ENCODE data around the gene DVL1.

Gene DVL1

DNA sequence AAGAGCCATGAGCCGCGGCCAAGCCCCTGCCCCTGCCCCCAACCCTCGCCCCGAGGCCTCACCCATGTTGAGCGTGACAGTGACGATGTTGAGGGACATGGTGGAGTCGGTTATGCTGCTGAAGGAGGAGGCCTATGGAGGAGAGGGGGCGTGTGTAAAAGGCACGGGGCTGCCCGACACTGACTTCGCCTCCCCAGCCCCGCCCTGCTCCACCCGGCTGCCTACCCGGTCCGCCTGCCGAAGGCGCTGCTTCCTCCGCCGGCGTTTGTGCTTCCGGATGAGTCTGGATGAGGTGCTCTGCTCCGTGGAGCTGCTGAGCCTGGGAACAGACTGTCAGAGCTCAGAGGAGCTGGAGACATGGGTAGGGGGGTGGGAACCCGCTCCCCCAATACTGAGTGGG is 9.0 kb downstream of the DVL1 start:
- DNase-seq, result no peak

DNA sequence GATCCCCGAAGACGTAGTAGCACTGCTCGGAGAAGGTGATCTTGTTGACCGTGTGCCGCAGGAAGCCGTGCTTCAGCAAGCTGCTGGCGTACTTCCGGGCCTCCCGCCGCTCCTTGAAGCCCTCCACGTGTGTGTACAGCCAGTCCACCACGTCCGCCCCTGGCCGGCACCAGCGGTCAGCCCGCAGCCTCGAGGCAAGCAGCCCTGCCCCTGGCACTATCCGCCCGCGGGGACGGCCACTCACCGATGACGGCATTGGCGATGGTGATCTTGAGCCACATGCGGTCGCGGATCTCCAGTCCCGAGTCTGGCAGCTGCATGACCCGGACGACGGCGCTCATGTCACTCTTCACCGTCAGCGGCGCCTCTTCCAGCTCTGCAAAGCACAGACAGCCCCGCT is 10.9 kb downstream of the DVL1 start:
- DNase-seq, result no peak

DNA sequence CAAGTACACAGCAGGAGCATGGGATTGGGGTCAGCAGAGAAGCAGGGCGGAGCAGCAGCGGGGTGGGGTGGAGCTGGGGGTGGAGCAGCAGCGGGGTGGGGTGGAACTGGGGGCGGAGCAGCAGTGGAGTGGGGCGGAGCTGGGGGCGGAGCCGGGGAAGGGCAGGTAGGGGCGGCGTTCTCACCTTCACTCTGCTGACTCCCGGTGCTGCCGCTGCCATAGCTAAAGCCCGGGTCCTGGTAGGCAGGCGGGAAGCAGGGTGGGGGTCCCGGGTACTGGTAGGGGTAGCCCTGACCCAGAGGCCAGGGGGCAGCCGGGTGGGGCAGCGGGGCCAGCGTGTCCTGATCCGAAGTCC is 11.4 kb downstream of the DVL1 start:
- DNase-seq, result no peak

DNA sequence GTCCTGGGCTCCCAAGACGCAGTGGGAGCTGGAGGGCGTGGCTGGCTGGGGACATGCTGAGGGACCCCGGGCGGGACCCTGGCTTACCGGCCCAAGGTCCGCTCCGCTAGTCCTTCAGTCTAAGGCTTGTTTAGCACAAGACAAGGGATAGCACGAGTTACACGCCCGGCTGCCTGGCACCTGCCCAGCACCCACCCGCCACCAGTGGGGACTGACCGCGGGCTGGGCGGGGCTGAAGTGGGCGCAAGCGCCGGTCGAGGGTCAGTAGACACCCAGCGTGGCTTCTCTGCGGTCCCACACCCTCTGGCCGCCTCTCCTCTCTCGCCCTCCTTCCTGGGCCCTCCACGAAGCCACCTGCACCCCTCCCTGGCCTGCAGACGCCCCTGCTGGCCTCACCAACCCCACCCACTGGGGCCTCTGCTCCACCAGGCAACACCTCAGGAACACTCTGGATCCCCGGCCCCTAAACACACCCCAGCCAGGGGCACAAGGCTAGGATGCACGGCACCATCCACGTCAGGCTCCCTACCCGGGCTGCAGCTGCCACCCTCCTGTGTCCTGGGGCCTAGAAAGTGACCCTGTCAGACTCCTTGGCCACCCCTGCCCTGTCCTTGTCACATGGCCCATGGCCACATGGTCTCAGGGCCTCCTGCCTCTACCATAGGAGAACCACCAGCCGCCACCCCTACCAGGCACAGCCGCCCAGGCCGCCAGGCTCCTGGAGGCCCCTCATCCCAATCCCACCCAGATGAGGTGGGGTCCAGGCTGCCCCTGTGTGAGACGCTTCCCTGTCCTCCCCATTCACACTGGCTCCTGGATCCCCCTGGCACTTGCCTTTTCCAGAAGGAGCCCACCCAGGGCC is 12.1 kb downstream of the DVL1 start:
- no peak for DNase-seq

DNA sequence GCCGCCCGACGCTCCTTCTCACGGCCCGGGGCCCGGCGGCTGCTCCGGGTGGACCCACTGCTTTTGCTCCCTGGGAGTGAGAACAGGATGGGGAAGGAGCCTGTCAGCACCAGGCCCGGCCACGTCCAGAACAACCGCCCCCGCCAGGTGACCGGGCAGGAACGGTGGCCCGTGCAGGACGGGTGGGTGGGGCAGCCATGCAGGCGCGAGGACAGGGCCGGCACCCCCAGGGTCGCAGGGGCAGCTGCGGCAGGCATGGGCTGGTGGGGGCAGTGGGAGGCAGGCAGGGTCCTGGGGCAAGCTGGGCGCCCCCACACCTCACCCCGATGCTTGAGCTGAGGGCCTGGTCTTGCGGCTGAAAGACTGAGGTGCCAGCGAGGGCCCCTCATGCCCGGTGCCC is 12.8 kb downstream of the DVL1 start:
- DNase-seq, result no peak

DNA sequence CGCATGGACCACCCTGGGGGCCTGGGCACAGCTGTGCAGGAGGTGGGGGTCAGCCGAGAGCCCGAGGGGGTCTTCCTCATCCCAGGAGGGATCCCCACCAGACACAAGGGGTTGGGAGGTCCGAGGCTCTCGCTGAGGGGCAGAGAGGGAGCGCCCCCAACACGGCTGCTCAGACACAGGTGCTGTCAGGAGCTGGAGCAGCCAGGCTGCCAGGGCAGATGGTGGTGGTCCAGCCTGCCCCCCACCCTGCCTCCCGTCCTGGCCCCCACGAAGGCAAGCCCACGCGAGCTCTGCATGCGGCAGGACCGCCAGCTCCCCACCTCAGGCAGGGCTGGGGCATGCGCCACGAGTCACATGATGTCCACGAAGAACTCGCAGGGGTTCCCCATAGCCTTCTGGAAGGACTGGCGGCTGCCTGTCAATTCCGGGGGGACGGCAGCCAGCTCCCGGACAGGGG is 13.4 kb downstream of the DVL1 start:
- DNase-seq, result no peak

DNA sequence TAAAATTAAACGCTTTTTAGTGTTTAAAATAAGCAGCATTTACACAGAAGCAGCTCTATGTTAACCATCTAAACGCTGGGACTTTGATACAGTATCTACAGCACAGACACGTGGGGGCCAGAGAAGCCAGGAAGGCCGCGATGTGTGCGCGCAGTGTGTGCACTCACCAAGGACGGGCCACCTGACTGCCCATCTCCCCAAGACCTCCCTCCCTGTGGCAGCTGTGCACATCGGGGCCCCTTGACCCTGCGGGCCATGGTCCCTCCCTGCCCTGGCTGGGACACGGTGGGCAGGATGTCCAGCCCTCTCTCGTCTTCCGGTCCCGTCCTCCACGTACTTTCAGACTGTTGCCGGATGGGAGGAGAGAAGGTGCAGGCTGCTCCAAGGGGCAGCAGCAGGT is 13.9 kb downstream of the DVL1 start:
- DNase-seq, result no peak

DNA sequence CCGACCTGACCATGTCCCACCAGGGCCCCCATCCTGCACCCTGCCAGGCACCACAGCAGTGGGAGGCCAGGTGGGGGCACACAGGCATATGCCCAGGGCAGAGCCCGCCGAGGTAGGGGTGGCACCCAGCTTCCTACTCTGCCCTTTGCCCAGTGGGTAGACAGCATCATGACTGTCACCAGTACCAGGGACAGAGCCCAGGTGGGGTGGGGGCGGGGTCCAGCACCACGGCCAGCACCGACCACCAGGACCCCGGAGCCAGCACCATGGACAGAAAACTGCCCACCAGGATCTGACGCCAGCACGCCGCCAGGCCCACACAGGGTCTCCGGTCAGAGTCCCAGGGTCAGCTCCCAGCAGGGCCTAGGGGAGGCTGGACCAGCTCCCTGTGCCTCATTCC is 14.4 kb downstream of the DVL1 start:
- no peak for DNase-seq

DNA sequence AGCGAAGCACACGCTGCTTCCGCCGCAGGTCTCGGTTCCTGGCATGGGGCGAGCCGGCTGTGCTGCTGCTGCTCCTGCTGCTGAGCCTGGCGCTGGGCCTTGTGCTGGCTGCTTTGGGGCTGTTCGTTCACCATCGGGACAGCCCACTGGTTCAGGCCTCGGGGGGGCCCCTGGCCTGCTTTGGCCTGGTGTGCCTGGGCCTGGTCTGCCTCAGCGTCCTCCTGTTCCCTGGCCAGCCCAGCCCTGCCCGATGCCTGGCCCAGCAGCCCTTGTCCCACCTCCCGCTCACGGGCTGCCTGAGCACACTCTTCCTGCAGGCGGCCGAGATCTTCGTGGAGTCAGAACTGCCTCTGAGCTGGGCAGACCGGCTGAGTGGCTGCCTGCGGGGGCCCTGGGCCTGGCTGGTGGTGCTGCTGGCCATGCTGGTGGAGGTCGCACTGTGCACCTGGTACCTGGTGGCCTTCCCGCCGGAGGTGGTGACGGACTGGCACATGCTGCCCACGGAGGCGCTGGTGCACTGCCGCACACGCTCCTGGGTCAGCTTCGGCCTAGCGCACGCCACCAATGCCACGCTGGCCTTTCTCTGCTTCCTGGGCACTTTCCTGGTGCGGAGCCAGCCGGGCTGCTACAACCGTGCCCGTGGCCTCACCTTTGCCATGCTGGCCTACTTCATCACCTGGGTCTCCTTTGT is 15.5 kb downstream of the DVL1 start:
- DNase-seq, result no peak

DNA sequence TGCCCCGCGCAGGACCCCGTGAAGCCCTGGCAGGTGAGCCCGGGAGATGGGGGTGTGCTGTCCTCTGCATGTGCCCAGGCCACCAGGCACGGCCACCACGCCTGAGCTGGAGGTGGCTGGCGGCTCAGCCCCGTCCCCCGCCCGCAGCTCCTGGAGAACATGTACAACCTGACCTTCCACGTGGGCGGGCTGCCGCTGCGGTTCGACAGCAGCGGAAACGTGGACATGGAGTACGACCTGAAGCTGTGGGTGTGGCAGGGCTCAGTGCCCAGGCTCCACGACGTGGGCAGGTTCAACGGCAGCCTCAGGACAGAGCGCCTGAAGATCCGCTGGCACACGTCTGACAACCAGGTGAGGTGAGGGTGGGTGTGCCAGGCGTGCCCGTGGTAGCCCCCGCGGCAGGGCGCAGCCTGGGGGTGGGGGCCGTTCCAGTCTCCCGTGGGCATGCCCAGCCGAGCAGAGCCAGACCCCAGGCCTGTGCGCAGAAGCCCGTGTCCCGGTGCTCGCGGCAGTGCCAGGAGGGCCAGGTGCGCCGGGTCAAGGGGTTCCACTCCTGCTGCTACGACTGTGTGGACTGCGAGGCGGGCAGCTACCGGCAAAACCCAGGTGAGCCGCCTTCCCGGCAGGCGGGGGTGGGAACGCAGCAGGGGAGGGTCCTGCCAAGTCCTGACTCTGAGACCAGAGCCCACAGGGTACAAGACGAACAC is 16.3 kb downstream of the DVL1 start:
- DNase-seq, result no peak

DNA sequence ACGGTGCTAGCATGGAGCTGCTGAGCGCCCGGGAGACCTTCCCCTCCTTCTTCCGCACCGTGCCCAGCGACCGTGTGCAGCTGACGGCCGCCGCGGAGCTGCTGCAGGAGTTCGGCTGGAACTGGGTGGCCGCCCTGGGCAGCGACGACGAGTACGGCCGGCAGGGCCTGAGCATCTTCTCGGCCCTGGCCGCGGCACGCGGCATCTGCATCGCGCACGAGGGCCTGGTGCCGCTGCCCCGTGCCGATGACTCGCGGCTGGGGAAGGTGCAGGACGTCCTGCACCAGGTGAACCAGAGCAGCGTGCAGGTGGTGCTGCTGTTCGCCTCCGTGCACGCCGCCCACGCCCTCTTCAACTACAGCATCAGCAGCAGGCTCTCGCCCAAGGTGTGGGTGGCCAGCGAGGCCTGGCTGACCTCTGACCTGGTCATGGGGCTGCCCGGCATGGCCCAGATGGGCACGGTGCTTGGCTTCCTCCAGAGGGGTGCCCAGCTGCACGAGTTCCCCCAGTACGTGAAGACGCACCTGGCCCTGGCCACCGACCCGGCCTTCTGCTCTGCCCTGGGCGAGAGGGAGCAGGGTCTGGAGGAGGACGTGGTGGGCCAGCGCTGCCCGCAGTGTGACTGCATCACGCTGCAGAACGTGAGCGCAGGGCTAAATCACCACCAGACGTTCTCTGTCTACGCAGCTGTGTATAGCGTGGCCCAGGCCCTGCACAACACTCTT is 17.0 kb downstream of the DVL1 start:
- no peak for DNase-seq

DNA sequence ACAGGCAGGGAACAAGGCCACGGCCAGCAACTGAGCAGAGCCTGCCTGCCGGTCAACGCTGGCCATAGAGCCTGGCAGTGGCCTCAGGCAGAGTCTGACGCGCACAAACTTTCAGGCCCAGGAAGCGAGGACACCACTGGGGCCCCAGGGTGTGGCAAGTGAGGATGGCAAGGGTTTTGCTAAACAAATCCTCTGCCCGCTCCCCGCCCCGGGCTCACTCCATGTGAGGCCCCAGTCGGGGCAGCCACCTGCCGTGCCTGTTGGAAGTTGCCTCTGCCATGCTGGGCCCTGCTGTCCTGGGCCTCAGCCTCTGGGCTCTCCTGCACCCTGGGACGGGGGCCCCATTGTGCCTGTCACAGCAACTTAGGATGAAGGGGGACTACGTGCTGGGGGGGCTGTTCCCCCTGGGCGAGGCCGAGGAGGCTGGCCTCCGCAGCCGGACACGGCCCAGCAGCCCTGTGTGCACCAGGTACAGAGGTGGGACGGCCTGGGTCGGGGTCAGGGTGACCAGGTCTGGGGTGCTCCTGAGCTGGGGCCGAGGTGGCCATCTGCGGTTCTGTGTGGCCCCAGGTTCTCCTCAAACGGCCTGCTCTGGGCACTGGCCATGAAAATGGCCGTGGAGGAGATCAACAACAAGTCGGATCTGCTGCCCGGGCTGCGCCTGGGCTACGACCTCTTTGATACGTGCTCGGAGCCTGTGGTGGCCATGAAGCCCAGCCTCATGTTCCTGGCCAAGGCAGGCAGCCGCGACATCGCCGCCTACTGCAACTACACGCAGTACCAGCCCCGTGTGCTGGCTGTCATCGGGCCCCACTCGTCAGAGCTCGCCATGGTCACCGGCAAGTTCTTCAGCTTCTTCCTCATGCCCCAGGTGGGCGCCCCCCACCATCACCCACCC is 17.9 kb downstream of the DVL1 start, which contains the start of gene TAS1R3:
TAS1R3 (plus strand) TSS at position 213 of the 898 bp plus-strand sequence; CDS start at position 279, 66 bp downstream.
- no peak for DNase-seq

DNA sequence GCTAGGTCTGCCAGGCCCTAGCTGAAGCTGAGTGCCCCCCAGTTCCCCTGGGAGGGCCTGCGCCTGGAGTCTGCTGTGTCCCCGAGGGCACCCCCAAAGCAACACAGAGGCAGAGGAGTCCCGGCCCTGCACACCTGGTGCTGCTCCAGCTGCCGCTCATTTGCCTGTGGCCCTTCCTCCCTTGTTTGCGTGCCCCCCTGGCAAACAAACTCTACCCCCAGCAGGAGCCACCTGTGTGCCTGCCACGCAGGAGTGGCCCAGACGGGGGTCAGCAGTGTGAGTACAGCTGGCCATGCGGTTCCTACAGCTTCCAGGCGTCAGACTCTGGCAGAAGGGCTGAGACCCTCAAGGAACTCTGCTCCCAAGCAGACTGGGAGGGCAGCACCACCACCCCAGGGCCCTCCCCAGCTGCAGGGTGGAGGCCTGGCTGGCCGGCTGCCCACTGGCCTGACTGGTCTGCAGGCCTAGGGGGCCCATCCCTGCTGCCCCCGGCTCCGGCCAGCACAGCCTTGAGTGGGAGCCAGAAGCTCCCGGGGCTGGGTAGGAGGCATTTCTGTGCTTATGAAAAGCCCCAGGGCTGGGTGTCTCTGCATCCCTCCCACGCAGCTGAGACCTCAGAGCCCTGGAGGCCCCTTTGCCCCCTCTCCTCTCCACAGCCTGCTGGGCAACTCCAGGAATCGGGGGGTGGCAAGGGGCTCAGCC is 18.7 kb downstream of the DVL1 start:
- no peak for DNase-seq

DNA sequence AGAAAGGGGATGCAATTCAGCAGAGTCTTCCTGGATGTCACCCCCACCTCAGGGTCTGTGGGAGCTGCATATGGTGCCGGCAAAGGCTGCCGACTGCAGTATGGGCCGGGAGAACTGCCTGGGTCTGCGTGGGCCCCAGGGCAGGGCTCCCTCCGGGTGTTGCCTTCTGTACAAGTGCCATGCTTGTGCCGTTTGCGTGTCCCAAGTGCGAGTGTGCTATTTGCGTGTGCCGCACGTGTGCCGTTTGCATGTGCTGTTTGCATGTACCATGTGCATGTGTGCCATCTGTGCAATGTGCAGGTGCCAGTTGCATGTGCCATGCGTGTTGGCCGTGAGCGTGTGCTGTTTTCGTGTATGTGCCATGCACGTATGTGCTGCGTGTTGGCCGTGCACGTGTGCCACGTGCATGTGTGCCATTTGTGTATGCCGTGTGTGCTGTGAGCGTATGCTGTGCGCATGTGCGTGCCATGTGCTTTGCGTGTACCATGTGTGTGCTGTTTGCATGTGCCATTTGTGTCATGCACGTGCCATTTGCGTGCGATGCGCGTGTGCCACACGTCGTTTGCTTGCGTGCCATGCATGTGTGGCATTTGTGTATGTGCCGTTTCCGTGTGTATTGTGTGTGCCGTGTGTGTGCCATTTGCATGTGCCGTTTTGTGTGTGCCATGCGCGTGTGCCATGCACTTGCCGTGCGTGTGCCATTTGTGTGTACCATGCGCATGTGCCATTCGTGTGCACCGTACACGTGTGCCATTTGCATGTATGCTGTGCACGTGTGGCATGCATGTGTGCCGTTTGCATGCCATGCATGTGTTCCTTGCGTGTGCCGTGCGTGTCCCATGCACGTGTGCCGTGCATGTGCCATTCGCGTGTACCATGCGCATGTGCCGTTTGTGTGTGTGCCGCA is 19.7 kb downstream of the DVL1 start:
- no peak for DNase-seq

DNA sequence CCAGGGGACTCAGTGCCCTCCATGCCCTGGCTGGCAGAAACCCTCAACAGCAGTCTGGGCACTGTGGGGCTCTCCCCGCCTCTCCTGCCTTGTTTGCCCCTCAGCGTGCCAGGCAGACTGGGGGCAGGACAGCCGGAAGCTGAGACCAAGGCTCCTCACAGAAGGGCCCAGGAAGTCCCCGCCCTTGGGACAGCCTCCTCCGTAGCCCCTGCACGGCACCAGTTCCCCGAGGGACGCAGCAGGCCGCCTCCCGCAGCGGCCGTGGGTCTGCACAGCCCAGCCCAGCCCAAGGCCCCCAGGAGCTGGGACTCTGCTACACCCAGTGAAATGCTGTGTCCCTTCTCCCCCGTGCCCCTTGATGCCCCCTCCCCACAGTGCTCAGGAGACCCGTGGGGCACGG is 21.0 kb downstream of the DVL1 start:
- no peak for DNase-seq

DNA sequence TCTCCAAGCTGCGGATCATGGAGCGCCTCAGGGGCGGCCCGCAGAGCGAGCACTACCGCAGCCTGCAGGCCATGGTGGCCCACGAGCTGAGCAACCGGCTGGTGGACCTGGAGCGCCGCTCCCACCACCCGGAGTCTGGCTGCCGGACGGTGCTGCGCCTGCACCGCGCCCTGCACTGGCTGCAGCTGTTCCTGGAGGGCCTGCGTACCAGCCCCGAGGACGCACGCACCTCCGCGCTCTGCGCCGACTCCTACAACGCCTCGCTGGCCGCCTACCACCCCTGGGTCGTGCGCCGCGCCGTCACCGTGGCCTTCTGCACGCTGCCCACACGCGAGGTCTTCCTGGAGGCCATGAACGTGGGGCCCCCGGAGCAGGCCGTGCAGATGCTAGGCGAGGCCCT is 21.9 kb downstream of the DVL1 start:
- DNase-seq, result no peak

DNA sequence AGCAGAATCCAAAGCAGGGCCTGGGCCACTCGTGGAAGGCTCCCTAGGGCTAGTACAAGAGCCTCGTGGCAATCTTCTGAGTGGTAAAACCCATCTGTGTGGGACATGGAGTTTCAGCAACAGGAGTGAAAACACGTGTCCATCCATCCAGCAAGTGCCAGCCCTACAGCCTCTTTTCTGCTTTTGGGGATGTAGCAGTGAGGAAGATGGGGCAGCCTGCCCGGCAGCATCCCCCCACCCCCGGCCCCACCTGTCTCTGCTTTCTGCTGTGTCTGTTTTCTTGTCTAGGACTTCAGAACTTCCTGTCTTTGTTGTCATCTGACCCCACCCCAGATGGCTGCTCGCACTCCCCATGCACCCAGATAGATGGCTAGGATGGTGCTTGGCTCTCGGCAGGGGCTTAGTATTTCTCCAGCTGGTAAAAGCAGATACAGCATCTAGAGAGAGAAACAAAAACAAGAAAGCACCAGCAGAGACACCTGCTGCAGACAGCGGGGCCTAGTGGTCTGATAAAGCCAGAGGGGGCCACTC is 23.1 kb downstream of the DVL1 start:
- no peak for DNase-seq

DNA sequence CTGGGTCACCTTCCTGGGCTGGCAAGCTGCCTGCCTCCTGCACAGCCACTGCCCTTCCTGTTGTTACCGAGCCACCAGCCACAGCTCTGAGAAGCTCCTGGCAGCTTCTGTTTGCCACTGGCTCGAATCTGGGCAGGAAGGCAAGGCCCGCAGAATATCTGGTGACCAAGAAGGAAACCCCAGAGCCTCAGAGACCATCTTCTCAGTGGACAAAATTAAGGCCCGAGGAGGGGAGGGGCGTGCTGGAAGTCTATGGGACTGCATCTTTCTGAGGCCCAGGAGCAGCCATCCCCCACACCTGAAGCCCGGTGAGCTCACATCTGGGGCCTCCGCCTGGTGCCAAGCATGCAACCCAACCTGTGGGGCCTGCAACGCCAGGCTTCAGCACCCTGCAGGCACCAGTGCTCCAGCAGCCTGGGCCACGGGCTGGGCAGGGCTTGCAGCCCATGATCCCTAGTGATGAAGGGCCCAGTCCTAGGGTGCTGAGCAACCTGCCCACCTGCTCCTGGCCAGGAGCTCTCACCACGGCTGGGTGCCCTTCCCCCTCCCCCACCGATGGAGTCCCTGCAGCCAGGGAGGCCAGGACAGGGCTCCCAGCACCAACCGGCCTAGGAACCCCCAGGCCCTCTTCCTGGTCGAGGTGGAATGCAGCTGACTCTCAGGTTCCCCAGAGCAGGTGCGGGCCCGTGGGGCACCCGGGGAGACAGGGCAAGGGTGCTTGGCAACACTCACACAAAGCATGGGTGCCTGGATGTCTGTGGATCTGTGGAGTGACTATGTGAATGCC is 23.7 kb downstream of the DVL1 start:
- DNase-seq, result no peak
